Keratinocyte (primary cell): ENCODE measurements around the gene TUT1.

Source experiments
- CTCF ChIP-seq, 3 experiments: IDR thresholded peaks in 1 of 3; conservative IDR thresholded peaks in 1 of 3; optimal IDR thresholded peaks in 1 of 3; 2 replicates in 2 of 3; 3 replicates in 1 of 3; pipeline versions ENCODE3 to v1.5.1; 2011; ENCODE audit warnings: low read length in 3 of 3, mild to moderate bottlenecking in 3 of 3, moderate library complexity in 2 of 3, control low read depth in 1 of 3, inconsistent platforms in 1 of 3; ENCODE audit not compliant: insufficient read depth in 2 of 3; ENCODE audit errors: extremely low read depth in 1 of 3
- EZH2 ChIP-seq: IDR thresholded peaks from one replicate; pipeline ENCODE4 v1.6.1; 2012; ENCODE audit warnings: inconsistent platforms, mild to moderate bottlenecking, low read length, moderate library complexity

DNA sequence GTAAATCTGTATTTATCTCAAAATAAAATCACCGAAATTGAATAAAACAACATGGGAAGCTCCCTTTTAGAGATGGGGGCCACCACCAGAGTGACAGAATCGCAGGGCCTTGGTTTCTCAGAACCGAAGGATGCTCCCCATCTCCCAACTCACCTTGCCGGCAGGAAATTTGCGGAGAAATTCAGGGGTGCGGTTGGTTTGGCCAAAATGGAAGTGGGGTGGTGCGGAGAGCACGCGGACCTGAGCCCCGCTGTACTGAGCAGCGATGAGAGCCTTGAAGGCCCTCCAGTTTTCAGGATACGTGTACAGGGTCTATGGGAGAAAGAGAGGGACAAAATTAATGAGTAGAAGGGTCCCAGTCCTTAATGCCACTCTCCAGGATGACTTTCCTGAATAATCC, 18.9 kb downstream of the TUT1 start:
- no peak for TF ChIP-seq CTCF (optimal IDR thresholded peaks at IDR 0.05 in 1 of 3, IDR thresholded peaks at IDR 0.05 in 1 of 3, conservative IDR thresholded peaks at IDR 0.05 in 1 of 3; ENCODE audit: extremely low read depth in 1 of 3, insufficient read depth in 2 of 3, low read length in 3 of 3)
- TF ChIP-seq EZH2: no peak
